Activated T-cell treated with anti-CD3 and anti-CD28 coated beads for 24 hours (primary cell): Measurements from ENCODE around the gene ACAP1.
"Not testable (repeated sequence)": the region's sequence is repeated elsewhere in the genome, so short reads cannot be mapped to it uniquely, and the experiment has no call there.

Experiments
- DNase-seq: peaks from one replicate; pipeline ENCODE4 v3.0.0-alpha.2; 2020; ENCODE audit warnings: low read depth

ACAP1 gene

DNA sequence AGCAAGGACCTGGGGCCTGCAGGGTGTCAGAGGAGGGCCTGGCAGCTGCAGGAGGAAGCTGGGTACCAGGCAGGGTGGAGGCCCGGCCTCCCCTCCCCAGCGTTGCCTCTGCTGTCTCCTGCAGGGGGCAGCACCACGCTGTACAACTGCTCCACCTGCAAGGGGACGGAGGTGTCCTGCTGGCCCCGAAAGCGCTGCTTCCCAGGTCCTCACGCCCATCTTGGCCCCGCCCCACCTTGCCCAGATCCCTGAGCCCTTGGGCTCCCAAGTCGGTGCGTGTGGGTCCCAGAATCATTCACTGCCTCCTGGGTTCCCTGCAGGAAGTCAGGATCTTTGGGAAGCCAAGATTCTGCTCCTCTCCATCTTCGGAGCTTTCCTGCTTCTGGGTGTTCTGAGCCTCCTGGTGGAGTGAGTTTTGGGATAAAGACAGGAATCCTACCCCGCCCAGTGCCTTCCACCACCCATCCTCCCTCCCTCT, 19.8 kb downstream of the ACAP1 start:
- DNase-seq: peak; percentile 76

DNA sequence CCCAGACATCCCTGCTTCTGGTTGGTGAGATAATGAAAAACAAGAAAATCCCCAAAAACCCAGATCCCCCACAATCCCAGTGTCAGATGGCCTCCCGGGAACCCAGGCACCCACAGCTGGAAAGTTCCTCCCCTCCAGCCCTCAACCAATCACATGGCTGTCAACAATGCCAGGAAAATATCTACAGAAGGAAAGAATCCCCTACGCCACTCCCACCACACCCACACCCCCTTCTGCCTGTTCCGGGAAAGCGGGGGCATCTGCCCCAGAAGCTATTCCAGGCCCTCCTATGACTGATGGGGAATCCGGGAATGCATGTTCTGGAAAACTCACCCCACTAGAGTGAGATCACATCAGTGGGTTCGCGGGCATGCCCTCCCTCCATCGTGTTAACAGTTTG, 20.4 kb downstream of the ACAP1 start:
- DNase-seq: no peak

DNA sequence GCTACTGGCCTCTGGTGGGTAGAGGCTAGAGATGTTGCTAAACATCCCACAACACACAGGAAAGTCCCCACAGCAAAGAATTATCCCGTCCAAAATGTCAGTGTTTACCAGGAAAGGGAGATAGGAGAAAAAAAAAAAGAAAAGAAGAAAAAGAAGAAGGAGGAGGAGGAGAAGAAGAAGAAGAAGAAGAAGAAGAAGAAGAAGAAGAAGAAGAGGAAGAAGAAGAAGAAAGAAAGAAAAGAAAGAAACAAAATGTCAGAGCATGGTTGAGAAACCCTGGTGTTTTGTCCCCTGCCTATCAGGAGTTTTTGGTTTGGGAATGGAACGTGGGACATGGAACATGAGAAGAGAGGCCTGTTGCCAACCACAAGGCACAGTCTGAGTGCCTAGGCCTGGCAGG, 21.1 kb downstream of the ACAP1 start:
- DNase-seq: no peak

DNA sequence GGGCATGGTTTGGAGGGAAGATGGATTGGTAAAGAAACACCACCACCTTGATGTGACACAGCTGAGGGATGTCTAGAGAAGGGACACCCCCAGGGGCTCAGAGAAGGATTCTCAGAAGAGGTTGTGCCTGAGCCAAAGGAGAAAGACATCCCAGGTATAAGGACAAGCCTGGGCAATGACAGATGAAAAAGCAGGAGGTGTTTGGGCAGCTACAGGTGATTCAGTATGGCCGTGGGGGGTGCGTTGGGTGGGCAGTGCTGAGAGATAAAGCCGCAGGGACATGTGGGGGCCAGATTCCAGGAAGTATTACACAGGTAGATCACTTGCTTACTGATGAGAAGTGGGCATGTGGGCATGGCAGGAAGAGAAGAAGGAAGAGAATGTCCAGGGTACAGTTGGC, 25.6 kb downstream of the ACAP1 start:
- no peak for DNase-seq

GRCh38 chr17:7363311-7363710, 27.0 kb downstream of the ACAP1 start:
- DNase-seq: no peak

DNA sequence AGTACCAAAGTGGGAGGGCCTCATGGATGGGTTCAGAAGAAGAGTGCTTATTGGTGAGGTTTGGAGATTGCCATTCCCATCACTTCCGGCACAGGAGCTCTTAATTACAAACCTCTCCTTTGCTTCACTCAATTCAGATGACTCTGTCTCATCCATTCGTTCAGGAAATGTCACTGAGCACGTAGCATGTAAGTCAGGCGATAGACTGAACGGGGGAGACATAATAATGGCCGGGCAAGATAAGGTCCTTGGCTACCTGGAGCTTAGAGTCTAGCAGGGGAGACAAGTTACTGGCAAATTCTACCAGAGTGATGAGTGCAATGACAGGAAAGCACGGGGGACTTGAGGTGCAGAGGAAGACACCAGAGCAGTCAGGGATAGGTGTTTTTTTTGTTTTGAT, 29.6 kb downstream of the ACAP1 start:
- not testable (repeated sequence) for DNase-seq

- DNase-seq: no peak
These were observed 30.8 kb downstream of the ACAP1 start for GRCh38 chr17:7367083-7367482.

- DNase-seq: no peak
These were observed 31.7 kb downstream of the ACAP1 start for GRCh38 chr17:7367918-7368598.

DNA sequence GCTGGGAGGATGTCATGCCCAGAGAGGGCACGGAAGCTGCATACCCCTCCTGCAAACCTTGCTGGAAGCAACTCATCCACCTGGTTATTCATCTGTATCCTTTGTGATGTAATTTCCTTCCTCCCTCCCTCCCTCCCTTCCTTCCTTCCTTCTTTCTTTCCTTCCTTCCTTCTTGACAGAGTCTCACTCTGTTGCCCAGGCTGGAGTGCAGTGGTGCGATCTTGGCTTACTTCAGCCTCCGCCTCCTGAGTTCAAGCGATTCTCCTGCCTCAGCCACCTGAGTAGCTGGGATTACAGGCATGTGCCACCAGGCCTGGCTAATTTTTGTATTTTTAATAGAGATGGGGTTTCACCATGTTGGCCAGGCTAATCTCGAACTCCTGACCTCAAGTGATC, 32.3 kb downstream of the ACAP1 start:
- not testable (repeated sequence) for DNase-seq

GRCh38 chr17:7369825-7370224, 33.5 kb downstream of the ACAP1 start:
- no peak for DNase-seq

- no peak for DNase-seq
These were observed 34.5 kb downstream of the ACAP1 start for GRCh38 chr17:7370853-7371252.

DNA sequence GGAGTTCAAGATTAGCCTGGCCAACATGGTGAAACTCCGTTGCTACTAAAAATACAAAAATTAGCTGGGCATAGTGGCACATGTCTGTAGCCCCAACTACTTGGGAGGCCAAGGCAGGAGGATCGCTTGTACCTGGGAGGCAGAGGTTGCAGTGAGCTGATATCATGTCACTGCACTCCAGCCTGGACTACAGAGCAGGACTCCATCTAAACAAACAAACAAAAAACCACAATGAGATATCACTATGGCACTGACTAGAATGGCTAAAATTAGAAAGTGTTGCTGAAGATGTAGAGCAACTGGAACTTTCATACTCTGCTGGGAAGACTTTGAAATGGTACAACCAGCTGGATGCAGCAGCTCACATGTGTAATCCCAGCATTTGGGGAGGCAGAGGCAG, 38.0 kb downstream of the ACAP1 start:
- DNase-seq: no peak

DNA sequence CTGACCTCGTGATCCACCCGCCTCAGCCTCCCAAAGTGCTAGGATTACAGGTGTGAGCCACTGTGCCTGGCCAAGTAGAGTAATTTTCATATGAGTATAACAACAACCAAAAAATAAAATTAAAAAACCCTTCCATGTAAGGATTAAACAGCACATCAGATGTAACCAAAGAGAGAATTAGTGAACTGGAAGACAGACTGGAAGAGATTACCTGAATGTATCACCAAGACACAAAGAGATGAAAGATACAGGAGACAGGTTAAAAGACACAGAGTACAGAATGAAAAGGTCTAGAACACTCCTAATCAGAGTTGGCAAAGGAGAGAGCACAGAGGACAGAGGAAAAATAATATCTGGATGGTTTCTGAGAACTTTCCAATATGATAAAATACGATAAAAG, 42.8 kb downstream of the ACAP1 start:
- DNase-seq: no peak

- DNase-seq: no peak
These were observed 44.0 kb downstream of the ACAP1 start for GRCh38 chr17:7380321-7380720.

DNA sequence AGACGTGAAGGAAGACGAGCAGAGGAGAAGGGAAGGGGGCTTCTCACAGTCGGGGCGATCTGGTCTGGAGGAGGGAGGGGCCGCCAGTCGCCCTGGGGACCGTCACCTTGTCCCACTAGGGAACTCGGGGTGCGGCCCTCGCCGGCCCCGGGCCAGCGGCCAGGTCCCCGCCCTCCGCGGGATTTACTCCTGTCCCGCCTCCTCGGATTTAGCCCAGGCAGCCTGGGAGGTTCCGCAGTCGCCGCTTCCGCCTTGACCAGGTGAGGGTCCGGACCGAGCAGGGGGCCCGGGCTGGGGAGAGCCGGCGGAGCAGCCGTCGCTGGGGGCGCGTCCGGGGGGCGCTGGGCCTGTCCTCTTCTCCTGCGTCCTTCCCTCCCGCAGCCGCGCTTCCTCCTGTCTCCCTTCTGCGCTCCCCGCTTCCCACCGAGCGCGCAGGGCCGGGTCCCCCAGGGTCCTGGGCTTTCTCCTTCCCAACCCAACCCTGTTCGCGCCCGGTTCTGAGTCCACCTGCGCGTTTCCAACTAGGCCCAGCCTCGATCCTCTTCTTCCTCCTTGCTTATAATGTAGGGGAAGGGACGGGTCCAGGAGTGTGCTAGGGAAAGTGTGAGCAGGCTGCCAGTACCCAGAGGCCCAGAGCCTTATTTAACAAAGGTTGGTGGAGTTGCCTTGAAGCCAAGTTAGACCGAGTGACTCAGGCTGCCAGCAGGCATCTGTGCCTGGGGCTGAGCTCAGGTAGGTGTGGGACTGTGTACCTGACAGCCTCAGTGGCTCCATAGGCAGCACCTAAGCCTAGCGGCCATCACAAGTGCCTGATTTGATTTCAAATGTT, 44.7 kb downstream of the ACAP1 start, which contains the start of gene TNK1:
TSS of gene TNK1 (plus strand) at position 235 of the 829 bp plus-strand sequence. CDS start 1,838 bp downstream, outside the sequence.
- no peak for DNase-seq

DNA sequence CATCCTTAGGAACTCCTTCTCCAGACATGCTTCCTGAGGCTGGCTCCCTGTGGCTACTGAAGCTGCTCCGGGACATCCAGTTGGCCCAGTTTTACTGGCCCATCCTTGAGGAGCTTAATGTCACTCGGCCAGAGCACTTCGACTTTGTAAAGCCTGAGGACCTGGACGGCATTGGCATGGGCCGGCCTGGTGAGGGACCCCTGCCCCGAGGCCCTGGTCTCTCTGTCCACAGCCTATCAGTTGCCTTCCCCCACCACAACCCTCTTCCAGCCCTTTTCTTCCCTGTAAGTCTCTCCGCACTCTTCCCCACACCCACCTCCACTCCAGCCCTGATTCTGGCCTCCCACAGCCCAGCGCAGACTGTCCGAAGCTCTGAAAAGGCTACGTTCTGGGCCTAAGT, 46.6 kb downstream of the ACAP1 start:
- no peak for DNase-seq

- DNase-seq: no peak
These were observed 47.0 kb downstream of the ACAP1 start for GRCh38 chr17:7383371-7383741.

DNA sequence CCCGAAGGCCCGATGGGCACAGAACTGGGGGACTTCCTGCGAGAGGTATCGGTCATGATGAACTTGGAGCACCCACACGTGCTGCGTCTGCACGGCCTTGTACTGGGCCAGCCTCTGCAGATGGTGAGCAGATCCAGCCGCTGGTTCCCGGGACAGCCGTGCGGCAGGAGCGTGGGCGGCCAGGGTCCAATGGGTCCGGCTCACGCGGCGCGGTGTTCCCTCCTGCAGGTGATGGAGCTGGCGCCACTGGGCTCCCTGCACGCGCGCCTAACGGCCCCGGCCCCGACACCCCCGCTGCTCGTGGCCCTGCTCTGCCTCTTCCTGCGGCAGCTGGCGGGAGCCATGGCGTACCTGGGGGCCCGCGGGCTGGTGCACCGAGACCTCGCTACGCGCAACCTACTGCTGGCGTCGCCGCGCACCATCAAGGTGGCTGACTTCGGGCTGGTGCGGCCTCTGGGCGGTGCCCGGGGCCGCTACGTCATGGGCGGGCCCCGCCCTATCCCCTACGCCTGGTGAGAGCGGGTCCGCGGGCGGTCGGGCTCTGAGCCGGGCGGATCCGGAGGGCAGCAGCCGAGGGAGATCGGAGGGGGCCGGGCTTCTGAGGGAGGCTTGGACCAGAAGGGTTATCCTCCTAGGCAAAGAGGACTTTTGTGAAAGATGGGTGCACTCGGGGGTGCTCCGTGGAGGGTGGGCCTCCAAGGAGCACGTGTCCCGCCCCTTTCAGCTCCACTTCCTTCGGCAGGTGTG, 47.6 kb downstream of the ACAP1 start:
- DNase-seq: peak; percentile 71

GRCh38 chr17:7384489-7385081, 48.3 kb downstream of the ACAP1 start:
- no peak for DNase-seq

GRCh38 chr17:7388856-7389255, 52.5 kb downstream of the ACAP1 start:
- DNase-seq: no peak

- DNase-seq: no peak
These were observed 53.9 kb downstream of the ACAP1 start for GRCh38 chr17:7389924-7390910.
